HEK293 (cell line): ENCODE data around the gene COL6A1.

ENCODE experiments used
- KLF9 ChIP-seq: fragments of 450-650 bp; formaldehyde crosslinking; IDR thresholded peaks from 2 replicates; pipeline ENCODE4 v1.5.1; 2016; ENCODE audit warnings: missing biosample characterization, missing genetic modification characterization, low read depth
- ZNF132 ChIP-seq: fragments of 450-650 bp; formaldehyde crosslinking; IDR thresholded peaks from 2 replicates; pipeline ENCODE4 v1.5.1; 2017; ENCODE audit warnings: missing biosample characterization, missing genetic modification characterization, borderline replicate concordance
- ZNF354C ChIP-seq: fragments of 450-650 bp; formaldehyde crosslinking; IDR thresholded peaks from 2 replicates; pipeline ENCODE4 v1.5.1; 2016; ENCODE audit warnings: missing biosample characterization, missing genetic modification characterization, low read depth, borderline replicate concordance
- ZNF394 ChIP-seq: fragments of 450-650 bp; formaldehyde crosslinking; IDR thresholded peaks from 2 replicates; pipeline ENCODE4 v1.5.1; 2016; ENCODE audit warnings: missing biosample characterization, missing genetic modification characterization, mild to moderate bottlenecking, moderate library complexity, borderline replicate concordance
- ZNF670 ChIP-seq: fragments of 450-650 bp; formaldehyde crosslinking; IDR thresholded peaks from 2 replicates; pipeline ENCODE4 v1.5.1; 2016; ENCODE audit warnings: missing biosample characterization, missing genetic modification characterization, low read depth
- TF ChIP-seq, protein P1 (sequence below): fragments of 450-650 bp; formaldehyde crosslinking; IDR thresholded peaks from 2 replicates; pipeline ENCODE4 v1.5.1; 2016; ENCODE audit warnings: missing biosample characterization, missing genetic modification characterization
- TF ChIP-seq, protein P2 (sequence below): fragments of 450-650 bp; formaldehyde crosslinking; IDR thresholded peaks from 2 replicates; pipeline ENCODE4 v1.5.1; 2016; ENCODE audit warnings: missing biosample characterization, missing genetic modification characterization
- TF ChIP-seq, protein P3 (sequence below): fragments of 450-650 bp; formaldehyde crosslinking; IDR thresholded peaks from 2 replicates; pipeline ENCODE4 v1.5.1; 2016; ENCODE audit warnings: missing biosample characterization, missing genetic modification characterization

DNA sequence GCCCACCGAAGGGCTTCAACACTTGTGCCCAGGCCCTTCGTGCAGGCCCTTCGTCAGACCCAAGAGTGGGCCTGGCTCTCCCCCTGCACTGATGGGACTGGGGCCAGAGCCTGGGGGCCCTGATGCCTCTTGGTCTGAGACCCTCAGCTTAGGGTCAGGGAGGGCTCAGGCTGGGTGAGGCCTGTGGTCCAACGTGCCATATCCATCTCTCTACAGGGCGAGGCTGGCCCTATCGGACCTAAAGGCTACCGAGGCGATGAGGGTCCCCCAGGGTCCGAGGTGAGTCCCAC is 15.6 kb downstream of the COL6A1 start:
- TF ChIP-seq ZNF670 (tag by site-specific recombination), result no peak
- no peak for TF ChIP-seq KLF9 (tag by site-specific recombination)
- no peak for TF ChIP-seq ZNF354C
- no peak for TF ChIP-seq ZNF394 (tag by site-specific recombination)
- no peak for TF ChIP-seq ZNF132 (tag by site-specific recombination)
- TF ChIP-seq, protein P1, sequence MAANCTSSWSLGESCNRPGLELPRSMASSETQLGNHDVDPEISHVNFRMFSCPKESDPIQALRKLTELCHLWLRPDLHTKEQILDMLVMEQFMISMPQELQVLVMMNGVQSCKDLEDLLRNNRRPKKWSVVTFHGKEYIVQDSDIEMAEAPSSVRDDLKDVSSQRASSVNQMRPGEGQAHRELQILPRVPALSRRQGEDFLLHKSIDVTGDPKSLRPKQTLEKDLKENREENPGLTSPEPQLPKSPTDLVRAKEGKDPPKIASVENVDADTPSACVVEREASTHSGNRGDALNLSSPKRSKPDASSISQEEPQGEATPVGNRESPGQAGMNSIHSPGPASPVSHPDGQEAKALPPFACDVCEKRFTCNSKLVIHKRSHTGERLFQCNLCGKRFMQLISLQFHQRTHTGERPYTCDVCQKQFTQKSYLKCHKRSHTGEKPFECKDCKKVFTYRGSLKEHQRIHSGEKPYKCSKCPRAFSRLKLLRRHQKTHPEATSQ (tag by site-specific recombination), result no peak
- TF ChIP-seq, protein P2, sequence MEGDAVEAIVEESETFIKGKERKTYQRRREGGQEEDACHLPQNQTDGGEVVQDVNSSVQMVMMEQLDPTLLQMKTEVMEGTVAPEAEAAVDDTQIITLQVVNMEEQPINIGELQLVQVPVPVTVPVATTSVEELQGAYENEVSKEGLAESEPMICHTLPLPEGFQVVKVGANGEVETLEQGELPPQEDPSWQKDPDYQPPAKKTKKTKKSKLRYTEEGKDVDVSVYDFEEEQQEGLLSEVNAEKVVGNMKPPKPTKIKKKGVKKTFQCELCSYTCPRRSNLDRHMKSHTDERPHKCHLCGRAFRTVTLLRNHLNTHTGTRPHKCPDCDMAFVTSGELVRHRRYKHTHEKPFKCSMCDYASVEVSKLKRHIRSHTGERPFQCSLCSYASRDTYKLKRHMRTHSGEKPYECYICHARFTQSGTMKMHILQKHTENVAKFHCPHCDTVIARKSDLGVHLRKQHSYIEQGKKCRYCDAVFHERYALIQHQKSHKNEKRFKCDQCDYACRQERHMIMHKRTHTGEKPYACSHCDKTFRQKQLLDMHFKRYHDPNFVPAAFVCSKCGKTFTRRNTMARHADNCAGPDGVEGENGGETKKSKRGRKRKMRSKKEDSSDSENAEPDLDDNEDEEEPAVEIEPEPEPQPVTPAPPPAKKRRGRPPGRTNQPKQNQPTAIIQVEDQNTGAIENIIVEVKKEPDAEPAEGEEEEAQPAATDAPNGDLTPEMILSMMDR (tag by site-specific recombination), result no peak
- TF ChIP-seq, protein P3, sequence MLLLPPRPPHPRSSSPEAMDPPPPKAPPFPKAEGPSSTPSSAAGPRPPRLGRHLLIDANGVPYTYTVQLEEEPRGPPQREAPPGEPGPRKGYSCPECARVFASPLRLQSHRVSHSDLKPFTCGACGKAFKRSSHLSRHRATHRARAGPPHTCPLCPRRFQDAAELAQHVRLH (tag by site-specific recombination), result no peak
